GM23338 (cell line): Measurements from ENCODE around the gene CD69.
"Not testable (repeated sequence)": the region's sequence is repeated elsewhere in the genome, so short reads cannot be mapped to it uniquely, and the experiment has no call there.

Experiments used
- CREB1 ChIP-seq: fragments of 250-450 bp; sonication (Bioruptor Pico); IDR thresholded peaks from 2 replicates; pipeline ENCODE4 v1.5.0; 2020; ENCODE audit warnings: low read depth, mild to moderate bottlenecking, moderate library complexity
- EZH2 ChIP-seq: fragments of 200-600 bp; sonication (generic); IDR thresholded peaks from one replicate; pipeline ENCODE4 v1.8.0; 2017; ENCODE audit warnings: antibody characterized with exemption, mild to moderate bottlenecking, low read depth; ENCODE audit not compliant: unreplicated experiment
- EZH2phosphoT487 ChIP-seq: fragments of 200-600 bp; sonication (generic); IDR thresholded peaks from one replicate; pipeline ENCODE4 v1.8.1; 2018; ENCODE audit warnings: antibody characterized with exemption; ENCODE audit not compliant: unreplicated experiment
- JUNB ChIP-seq: IDR thresholded peaks from one replicate; pipeline ENCODE4 v1.6.1; 2016; ENCODE audit warnings: antibody characterized with exemption; ENCODE audit not compliant: unreplicated experiment
- NANOG ChIP-seq: IDR thresholded peaks from 2 replicates; pipeline ENCODE4 v1.6.1; 2016; ENCODE audit warnings: antibody characterized with exemption, borderline replicate concordance
- POLR2AphosphoS5 ChIP-seq: IDR thresholded peaks from 2 replicates; pipeline ENCODE4 v1.6.1; 2016; ENCODE audit warnings: antibody characterized with exemption, low read depth
- STAT1 ChIP-seq: IDR thresholded peaks from one replicate; pipeline ENCODE4 v1.6.1; 2016; ENCODE audit warnings: antibody characterized with exemption; ENCODE audit not compliant: unreplicated experiment
- ZNF114 ChIP-seq: fragments of 250-450 bp; sonication (Bioruptor Pico); IDR thresholded peaks from 2 replicates; pipeline ENCODE4 v1.5.0; 2020; ENCODE audit warnings: mild to moderate bottlenecking, moderate library complexity
- ZNF331 ChIP-seq: fragments of 250-450 bp; sonication (Bioruptor Pico); IDR thresholded peaks from 2 replicates; pipeline ENCODE4 v1.5.0; 2020; ENCODE audit warnings: low read depth, mild to moderate bottlenecking, moderate library complexity
- TF ChIP-seq, protein P1 (sequence below), 2 experiments: fragments of 200-600 bp in 1 of 2; sonication (generic) in 1 of 2; conservative IDR thresholded peaks; 2 replicates each; pipeline versions ENCODE4 v1.5.1 to v1.6.1; 2016 to 2017; ENCODE audit warnings: antibody characterized with exemption in 2 of 2, low read depth in 2 of 2, mild to moderate bottlenecking in 2 of 2, moderate library complexity in 1 of 2
- TF ChIP-seq, protein P2 (sequence below): IDR thresholded peaks from one replicate; pipeline ENCODE4 v1.6.1; 2018; ENCODE audit warnings: antibody characterized with exemption; ENCODE audit not compliant: unreplicated experiment
- TF ChIP-seq, protein P3 (sequence below): fragments of 250-450 bp; sonication (Bioruptor Pico); IDR thresholded peaks from 2 replicates; pipeline ENCODE4 v1.5.0; 2020; ENCODE audit warnings: mild to moderate bottlenecking, moderate library complexity
- TF ChIP-seq, protein P4 (sequence below): IDR thresholded peaks from 2 replicates; pipeline ENCODE4 v1.6.1; 2016; ENCODE audit warnings: antibody characterized with exemption

DNA sequence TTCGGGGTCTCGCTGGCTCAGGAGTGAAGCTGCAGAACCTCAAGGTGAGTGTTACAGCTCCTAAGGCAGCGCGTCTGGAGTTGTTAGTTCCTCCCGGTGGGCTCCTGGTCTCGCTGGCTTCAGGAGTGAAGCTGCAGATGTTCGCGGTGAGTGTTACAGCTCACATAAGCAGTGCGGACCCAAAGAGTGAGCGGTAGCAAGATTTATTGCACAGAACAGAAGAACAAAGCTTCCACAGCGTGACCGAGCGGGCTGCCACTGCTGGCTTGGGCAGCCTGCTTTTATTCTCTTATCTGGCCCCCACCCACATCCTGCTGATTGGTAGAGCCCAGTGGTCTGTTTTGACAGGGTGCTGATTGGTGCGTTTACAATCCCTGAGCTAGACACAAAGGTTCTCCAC is 21.8 kb downstream of the CD69 start:
- TF ChIP-seq, protein P1, sequence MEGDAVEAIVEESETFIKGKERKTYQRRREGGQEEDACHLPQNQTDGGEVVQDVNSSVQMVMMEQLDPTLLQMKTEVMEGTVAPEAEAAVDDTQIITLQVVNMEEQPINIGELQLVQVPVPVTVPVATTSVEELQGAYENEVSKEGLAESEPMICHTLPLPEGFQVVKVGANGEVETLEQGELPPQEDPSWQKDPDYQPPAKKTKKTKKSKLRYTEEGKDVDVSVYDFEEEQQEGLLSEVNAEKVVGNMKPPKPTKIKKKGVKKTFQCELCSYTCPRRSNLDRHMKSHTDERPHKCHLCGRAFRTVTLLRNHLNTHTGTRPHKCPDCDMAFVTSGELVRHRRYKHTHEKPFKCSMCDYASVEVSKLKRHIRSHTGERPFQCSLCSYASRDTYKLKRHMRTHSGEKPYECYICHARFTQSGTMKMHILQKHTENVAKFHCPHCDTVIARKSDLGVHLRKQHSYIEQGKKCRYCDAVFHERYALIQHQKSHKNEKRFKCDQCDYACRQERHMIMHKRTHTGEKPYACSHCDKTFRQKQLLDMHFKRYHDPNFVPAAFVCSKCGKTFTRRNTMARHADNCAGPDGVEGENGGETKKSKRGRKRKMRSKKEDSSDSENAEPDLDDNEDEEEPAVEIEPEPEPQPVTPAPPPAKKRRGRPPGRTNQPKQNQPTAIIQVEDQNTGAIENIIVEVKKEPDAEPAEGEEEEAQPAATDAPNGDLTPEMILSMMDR (conservative IDR thresholded peaks at IDR 0.05; ENCODE audit: low read depth in 2 of 2), result not testable (repeated sequence)
- not testable (repeated sequence) for TF ChIP-seq POLR2AphosphoS5; EZH2; EZH2phosphoT487; JUNB; CREB1 (CRISPR knock-in tag); NANOG; ZNF114; STAT1; ZNF331 (CRISPR knock-in tag)
- TF ChIP-seq, protein P2, sequence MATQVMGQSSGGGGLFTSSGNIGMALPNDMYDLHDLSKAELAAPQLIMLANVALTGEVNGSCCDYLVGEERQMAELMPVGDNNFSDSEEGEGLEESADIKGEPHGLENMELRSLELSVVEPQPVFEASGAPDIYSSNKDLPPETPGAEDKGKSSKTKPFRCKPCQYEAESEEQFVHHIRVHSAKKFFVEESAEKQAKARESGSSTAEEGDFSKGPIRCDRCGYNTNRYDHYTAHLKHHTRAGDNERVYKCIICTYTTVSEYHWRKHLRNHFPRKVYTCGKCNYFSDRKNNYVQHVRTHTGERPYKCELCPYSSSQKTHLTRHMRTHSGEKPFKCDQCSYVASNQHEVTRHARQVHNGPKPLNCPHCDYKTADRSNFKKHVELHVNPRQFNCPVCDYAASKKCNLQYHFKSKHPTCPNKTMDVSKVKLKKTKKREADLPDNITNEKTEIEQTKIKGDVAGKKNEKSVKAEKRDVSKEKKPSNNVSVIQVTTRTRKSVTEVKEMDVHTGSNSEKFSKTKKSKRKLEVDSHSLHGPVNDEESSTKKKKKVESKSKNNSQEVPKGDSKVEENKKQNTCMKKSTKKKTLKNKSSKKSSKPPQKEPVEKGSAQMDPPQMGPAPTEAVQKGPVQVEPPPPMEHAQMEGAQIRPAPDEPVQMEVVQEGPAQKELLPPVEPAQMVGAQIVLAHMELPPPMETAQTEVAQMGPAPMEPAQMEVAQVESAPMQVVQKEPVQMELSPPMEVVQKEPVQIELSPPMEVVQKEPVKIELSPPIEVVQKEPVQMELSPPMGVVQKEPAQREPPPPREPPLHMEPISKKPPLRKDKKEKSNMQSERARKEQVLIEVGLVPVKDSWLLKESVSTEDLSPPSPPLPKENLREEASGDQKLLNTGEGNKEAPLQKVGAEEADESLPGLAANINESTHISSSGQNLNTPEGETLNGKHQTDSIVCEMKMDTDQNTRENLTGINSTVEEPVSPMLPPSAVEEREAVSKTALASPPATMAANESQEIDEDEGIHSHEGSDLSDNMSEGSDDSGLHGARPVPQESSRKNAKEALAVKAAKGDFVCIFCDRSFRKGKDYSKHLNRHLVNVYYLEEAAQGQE, result not testable (repeated sequence)
- TF ChIP-seq, protein P3, sequence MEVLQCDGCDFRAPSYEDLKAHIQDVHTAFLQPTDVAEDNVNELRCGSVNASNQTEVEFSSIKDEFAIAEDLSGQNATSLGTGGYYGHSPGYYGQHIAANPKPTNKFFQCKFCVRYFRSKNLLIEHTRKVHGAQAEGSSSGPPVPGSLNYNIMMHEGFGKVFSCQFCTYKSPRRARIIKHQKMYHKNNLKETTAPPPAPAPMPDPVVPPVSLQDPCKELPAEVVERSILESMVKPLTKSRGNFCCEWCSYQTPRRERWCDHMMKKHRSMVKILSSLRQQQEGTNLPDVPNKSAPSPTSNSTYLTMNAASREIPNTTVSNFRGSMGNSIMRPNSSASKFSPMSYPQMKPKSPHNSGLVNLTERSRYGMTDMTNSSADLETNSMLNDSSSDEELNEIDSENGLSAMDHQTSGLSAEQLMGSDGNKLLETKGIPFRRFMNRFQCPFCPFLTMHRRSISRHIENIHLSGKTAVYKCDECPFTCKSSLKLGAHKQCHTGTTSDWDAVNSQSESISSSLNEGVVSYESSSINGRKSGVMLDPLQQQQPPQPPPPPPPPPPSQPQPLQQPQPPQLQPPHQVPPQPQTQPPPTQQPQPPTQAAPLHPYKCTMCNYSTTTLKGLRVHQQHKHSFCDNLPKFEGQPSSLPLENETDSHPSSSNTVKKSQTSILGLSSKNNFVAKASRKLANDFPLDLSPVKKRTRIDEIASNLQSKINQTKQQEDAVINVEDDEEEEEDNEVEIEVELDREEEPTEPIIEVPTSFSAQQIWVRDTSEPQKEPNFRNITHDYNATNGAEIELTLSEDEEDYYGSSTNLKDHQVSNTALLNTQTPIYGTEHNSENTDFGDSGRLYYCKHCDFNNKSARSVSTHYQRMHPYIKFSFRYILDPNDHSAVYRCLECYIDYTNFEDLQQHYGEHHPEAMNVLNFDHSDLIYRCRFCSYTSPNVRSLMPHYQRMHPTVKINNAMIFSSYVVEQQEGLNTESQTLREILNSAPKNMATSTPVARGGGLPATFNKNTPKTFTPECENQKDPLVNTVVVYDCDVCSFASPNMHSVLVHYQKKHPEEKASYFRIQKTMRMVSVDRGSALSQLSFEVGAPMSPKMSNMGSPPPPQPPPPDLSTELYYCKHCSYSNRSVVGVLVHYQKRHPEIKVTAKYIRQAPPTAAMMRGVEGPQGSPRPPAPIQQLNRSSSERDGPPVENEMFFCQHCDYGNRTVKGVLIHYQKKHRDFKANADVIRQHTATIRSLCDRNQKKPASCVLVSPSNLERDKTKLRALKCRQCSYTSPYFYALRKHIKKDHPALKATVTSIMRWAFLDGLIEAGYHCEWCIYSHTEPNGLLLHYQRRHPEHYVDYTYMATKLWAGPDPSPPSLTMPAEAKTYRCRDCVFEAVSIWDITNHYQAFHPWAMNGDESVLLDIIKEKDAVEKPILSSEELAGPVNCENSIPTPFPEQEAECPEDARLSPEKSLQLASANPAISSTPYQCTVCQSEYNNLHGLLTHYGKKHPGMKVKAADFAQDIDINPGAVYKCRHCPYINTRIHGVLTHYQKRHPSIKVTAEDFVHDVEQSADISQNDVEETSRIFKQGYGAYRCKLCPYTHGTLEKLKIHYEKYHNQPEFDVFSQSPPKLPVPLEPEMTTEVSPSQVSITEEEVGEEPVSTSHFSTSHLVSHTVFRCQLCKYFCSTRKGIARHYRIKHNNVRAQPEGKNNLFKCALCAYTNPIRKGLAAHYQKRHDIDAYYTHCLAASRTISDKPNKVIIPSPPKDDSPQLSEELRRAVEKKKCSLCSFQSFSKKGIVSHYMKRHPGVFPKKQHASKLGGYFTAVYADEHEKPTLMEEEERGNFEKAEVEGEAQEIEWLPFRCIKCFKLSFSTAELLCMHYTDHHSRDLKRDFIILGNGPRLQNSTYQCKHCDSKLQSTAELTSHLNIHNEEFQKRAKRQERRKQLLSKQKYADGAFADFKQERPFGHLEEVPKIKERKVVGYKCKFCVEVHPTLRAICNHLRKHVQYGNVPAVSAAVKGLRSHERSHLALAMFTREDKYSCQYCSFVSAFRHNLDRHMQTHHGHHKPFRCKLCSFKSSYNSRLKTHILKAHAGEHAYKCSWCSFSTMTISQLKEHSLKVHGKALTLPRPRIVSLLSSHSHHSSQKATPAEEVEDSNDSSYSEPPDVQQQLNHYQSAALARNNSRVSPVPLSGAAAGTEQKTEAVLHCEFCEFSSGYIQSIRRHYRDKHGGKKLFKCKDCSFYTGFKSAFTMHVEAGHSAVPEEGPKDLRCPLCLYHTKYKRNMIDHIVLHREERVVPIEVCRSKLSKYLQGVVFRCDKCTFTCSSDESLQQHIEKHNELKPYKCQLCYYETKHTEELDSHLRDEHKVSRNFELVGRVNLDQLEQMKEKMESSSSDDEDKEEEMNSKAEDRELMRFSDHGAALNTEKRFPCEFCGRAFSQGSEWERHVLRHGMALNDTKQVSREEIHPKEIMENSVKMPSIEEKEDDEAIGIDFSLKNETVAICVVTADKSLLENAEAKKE (CRISPR knock-in tag), result not testable (repeated sequence)
- TF ChIP-seq, protein P4, sequence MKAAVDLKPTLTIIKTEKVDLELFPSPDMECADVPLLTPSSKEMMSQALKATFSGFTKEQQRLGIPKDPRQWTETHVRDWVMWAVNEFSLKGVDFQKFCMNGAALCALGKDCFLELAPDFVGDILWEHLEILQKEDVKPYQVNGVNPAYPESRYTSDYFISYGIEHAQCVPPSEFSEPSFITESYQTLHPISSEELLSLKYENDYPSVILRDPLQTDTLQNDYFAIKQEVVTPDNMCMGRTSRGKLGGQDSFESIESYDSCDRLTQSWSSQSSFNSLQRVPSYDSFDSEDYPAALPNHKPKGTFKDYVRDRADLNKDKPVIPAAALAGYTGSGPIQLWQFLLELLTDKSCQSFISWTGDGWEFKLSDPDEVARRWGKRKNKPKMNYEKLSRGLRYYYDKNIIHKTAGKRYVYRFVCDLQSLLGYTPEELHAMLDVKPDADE, result not testable (repeated sequence)
